T-helper 1 cell treated with Interleukin-12 subunit alpha and Interleukin-12 subunit beta and Interleukin-4 antibody, amounts not matched to agents 30 ng/mL and 1 ng/mL, for 36 hours (primary cell): Measurements from ENCODE around the gene INSC. TPM values are rescaled to one million over a fixed set of nuclear protein-coding genes. Genes with fewer than 3 reads are reported as not detected.

ENCODE experiments used
- intact Hi-C: fragments of 100-400 bp; cut with micrococcal nuclease; formaldehyde crosslinking; loops from one replicate; pipeline ENCODE4 v1.15.1; 2024
- total RNA-seq: library from RNA; stranded (reverse); gene quantifications from 2 replicates; pipeline ENCODE4 v1.2.3, GENCODE V29; 2022

The INSC gene
- total RNA-seq, 1 donor from 2014 or later, result 1.0 TPM

DNA sequence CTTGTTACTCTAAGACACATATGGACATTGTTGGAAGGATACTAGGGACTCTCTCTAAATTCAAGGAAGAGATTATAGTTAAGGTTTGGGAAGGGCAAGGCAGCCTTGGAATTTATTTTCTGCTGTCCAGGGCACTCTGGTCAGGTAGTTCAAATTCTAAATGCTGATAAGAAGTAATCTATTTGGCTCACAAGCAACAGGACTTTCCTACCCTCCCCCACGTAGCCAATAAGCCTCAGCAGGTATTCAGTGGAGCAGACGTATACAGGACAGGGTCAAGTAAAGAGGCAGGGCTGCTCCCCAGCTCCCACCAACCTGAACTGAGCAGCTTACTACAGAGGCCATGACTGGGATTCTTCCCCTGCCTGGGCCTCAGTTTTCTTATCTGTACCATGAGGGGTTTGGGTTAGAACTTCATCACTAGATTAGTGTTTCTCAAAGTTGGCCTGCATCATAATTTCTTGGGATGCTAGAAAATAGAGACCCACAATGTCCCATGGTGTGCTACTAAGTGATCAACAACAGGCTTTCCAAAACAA lies 6.1 kb upstream of the INSC start:
- intact Hi-C loops, result no loop called here

DNA sequence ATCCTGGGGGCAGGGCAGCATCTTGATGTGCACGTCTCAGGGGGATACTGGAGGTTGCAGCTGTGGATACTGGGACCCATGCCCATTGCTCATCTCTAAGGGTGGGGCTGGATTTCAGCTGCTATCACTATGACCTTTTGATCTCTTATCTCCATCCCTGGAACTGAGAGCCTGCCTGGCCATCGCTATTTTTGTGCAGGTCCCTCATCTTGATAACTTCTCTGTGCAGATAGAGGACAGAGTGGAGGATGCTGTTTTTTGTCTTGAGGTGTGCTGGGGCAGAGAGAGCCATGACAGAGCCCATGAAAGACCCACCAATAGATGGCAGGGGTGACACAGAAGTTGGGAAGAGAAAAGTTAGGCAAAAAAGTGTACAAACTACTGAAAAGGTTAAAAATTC lies 5.1 kb upstream of the INSC start:
- intact Hi-C loops, result loop anchor here (10.0 kb wide), 1 partner anchor 695 kb away; no protein-coding TSS in a partner anchor

DNA sequence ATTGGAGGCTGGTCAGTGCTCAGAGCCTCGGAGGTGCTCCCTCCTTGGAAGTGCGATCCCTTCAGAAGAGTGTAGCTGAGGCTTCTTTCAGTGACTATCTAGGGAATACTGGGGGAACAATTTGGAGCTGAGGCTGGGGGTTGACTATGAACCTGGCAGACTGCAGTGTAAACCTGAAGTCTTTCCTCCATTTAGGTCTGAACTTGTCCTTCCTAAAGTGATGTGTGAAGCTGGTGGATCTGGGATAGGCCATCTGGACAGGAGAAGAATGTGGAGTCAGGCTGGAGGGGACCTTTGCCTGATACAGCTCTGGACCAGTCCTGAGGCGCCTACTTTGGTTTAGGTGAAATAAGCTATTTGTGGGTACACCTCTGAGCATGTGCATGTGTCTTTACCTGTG lies 3.5 kb upstream of the INSC start:
- intact Hi-C loops, result loop anchor here (10.0 kb wide), 1 partner anchor 696 kb away; no protein-coding TSS in a partner anchor

DNA sequence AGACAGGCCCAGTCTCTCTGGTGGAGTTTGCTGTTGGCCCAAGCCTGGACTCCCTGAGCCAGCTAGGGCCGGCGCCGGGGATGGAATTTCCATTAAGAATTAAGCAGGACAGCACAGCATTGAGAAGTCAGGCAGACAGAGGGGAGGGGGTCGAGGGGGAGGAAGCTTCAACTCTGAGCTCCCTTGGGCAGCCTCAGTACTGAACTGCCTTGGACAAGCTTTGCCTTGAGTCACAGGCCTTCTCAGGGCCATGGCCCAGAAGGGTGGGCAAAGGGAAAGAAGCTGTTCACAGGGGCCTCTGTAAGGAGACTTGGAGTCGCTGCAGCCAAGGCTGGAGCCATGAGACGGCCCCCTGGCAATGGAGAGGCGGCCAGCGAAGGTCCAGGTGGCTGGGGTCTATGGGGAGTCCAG lies 2.6 kb upstream of the INSC start:
- intact Hi-C loops, result loop anchor here (10.0 kb wide), 1 partner anchor 697 kb away; no protein-coding TSS in a partner anchor

DNA sequence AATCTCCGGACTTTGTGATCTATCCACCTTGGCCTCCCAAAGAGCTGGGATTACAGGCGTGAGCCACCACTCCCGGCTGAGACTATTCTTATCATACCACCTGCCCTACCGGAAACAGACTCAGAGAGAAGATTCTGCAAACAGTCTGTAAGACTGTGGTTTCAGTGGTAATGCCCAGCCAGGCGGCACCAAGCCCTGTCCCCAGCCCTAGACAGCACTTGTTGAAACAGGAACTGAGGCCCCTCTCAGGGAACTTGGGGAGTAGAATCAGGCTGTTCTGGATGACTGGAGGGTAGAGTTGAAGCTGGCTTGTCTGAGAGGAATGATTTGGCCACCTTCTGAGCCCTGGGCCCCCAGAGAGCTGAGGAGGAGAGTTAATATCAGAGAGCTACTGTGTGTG lies 1.3 kb upstream of the INSC start:
- intact Hi-C loops, result loop anchor here (10.0 kb wide), 1 partner anchor 699 kb away; no protein-coding TSS in a partner anchor

DNA sequence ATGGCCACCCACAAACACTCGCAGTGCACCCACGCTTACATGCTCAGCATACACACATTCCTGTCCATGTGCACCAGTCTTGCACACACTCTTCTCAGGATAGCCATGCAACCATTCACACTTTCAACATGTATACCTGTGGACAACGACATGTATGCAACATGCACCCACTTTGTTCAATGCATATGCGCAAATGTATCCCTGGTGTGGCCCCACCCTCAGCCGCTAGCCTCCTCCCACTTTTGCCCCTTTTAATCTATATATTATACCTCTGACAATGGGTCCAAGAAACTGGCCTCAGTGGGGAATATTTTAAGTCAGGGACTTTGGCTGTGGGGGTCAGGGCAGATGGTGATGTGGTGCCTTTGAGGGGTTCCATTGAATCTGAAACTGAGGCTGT lies 963 bp downstream of the INSC start:
- intact Hi-C loops, result loop anchor here (5.0 to 10.0 kb wide), 2 partner anchors 701 to 1448 kb away; partner anchors contain the start of gene FAR1

DNA sequence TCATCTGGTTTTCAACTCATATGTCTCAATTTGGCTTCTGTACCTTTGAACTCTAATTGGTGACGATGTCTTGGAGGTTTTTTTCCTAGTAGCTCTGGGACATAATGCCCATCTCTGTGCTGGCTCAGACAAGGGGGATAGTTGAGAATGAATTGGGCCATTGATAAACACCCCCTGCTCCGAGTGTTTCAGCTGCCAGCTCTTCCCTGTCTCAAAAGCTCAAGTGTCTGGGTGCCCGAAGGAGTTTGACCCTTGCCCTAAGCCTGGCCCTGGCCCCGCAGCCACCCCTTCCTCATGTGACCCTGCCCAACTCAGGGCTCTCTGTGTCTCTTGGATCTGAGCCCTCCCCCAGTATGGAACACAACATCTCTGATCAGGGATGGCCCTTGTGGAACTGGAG lies 3.0 kb downstream of the INSC start:
- intact Hi-C loops, result loop anchor here (1.0 to 10.0 kb wide), 7 partner anchors 16 to 1450 kb away; partner anchors contain the start of gene FAR1

DNA sequence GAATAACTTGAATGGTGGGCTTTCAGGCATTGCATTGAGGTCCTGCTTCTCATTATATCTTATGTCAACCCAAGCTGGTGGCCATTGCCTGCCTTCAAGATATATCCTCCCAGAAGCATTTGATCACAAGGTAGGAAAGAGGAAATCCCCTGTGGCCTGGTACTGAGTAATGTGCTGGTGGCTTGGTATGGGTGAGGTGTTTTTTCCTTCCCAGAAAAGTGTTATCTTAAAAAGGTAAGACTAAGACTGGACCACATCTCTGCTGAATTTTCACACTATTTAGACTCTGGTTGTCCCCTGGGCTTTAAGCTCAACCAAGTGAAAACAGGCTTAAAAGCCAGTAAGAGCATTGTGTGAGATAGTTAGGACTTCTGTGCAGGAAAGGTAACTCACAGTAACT lies 3.7 kb downstream of the INSC start:
- intact Hi-C loops, result loop anchor here (1.0 to 10.0 kb wide), 7 partner anchors 17 to 1451 kb away; partner anchors contain the start of gene FAR1

DNA sequence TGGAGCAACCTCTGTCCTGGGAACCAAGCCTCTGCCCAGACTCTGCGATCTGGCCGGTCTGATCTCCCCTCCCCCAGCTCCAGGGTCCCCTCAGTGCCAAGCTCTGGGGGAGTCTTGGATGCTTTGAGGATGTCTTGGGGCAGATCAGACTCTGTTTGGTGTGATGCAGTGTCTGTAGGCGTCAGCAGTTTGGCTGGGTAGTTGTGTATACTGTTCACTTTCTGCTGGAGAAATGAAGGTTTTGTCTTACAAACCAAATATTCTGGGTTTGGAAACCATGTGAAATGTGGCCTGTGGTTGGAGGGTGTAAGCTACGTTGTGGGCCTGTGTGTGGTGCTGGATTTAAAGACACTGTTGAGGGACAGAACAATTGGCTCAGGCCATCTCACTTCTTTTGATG lies 4.6 kb downstream of the INSC start:
- intact Hi-C loops, result loop anchor here (2.0 to 10.0 kb wide), 5 partner anchors 31 to 1452 kb away; partner anchors contain the start of gene FAR1

DNA sequence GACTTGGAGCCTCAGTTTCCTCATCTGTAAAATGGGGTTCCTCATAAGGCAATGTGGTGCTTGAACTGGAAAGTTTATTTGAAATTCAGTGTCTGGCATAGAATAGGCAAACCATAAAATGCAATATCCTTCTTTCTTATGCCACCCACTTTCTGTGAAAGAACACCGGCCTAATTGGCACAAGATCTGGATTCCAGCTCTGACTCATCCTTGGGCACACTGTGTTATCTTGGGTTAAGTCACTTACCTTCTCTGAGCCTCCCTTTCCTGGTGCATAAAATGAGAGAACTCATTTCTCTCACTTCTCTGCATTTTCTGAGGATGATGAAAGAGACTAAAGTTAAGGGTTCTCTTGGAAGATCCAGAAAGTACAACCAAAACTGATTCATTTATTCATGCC lies 5.1 kb downstream of the INSC start:
- intact Hi-C loops, result loop anchor here (2.0 to 10.0 kb wide), 5 partner anchors 31 to 1453 kb away; partner anchors contain the start of gene FAR1

DNA sequence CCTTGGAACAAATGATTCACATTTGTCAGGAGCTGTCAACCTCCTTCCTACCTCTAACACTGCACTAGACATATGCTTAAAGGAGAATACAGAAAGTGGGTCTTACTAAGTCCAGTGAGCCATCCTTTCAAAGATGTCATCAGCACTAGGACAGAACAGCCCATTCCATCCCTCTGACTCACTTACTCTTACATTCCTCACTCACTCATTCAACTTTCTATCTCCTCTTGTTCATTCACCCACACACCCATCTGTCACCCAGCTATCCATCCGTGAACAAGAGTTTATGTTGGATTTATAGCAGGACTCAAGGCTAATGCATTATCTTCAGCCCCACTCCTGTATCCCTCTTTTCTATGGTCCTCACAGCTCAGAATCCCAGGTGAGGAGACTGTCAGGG lies 9.1 kb downstream of the INSC start:
- intact Hi-C loops, result no loop called here

DNA sequence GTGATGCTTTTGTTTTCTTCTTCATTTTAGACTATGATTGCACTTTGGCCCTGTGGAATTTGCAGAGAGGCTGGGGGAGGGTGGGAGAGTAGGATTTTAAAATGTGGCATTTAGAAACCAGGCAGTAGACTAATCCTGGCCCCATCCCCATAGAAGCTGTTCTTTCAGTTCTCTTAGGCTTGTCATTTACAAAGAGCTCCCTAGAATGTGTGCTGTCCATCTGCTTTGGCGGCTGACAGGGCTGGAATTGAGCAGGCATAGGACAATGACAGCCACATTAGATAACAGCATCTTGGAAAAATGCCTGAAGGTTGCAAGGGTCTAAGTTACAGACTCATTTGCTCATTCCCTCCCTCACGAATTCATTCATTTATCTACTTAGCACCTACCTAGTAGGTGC lies 9.8 kb downstream of the INSC start:
- intact Hi-C loops, result no loop called here

DNA sequence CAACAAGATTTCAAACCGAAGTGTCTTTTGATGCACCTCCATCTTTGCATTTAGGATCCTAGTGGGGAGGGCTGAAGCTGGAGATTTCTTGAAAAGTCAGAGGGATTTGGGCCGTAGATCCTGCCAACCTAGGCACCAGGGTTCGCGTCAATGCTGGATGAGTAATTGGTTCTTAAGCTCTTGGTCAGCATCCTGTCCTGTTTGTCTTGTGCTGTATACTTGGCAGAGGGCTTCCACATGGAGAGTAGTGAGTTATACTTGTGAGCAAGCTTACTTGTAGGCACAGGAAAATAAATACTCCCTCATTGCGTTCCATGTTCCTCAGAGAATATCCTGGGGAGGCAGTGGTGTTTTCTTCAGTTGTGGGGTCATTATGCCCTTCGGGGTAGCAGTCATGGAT lies 12.6 kb downstream of the INSC start:
- intact Hi-C loops, result no loop called here

DNA sequence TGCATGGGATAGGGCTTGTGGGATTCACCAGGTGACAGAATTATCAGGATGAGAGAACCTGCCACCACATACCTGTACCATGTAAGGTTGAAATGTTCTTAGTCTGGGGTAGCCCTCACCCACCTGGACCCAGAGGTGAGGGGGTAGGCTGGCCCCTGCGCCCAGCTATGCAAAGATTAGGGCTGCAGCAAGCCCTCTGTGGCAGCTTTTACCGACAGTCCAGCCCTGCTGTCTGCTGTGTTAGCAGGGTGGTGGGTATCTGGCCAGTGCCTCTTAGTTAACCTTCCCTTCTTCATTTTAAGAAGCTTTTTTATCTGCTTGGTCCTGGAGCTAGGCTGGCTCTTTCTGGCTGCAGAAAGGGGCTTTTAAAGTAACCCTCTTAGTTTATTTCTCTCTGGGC lies 13.9 kb downstream of the INSC start:
- intact Hi-C loops, result no loop called here

DNA sequence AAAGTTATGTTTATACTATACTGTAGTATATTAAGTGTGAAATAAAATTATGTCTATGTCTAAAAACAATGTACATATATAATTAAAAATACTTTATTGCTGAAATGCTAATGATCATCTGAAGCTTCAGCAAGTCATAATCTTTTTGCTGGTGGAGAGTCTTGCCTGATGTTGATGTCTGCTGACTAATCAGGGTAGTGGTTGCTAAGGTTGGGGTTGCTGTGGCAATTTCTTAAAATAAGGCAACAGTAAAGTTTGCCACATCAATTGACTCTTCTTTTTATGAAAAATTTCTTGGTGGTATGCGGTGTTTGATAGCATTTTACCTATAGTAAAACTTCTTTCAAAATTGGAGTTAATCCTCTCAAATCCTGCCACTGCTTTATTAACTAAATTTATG lies 21.4 kb downstream of the INSC start:
- intact Hi-C loops, result loop anchor here (1.0 to 5.0 kb wide), 2 partner anchors 18 to 34 kb away; no protein-coding TSS in a partner anchor

DNA sequence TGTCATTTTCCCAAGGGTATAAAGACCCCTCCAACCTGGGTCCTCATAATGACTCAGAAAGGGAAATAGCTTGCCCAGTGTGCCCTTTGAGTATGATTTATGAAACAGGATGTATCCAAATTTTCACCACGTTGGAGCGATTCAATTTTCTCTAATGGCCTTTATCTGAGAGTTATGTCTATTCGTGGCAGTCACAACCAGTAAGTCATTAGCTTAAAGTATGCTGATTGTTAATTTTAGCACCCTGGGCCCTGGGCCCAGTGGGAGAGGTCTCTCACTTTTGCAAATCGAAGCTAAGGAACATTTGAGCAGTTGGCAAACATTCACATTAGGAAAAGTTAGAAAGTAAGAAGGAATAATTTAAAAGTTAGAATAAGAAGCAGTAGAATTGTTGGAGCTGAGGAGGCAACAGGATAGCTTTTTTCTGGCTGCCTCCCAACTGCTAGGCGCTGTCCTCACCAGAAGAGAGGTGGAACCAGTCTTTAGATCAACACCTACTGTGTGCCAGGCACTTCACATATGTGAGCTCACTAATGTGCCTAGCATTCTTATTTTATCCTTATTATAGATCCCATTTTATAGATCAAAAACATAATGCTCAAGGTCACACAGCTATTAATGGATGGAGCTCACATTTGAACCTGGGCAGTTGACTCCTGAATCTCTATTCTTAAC lies 24.5 kb downstream of the INSC start:
- intact Hi-C loops, result loop anchor here (5.0 kb wide), 1 partner anchor 37 kb away; no protein-coding TSS in a partner anchor

DNA sequence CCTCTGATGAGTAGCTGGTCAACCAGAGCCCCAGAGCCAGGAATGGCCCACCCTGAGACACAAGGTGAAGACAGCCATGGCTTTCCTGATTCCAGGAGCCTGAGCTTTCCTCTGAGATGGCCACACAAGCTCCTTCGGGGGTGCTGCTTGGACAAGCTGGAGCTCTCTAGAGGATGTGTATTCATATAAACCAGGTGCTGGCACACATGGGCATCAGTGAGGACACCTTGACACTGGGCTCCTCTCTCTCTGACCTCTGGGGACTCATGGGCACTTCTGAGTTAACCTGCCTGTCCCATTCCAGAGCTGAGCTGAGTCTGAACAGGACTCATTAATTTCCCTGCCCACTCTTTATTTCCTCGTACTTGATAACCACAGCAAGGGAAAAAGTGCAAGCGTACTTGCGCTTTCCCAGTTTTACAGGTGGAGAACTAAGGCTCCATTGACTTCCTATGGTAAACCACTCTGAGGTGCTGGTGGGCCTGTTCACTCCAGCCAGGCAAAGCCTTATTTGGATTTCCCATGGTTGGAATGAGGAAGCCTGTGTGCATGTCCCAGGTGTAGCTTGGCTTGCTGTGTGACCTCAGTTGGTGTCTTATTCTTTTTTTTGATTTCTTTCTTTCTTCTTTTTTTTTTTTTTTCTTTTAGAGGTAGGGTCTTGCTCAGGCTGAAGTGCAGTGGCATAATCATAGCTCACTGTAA lies 25.4 kb downstream of the INSC start:
- intact Hi-C loops, result loop anchor here (5.0 kb wide), 1 partner anchor 38 kb away; no protein-coding TSS in a partner anchor

DNA sequence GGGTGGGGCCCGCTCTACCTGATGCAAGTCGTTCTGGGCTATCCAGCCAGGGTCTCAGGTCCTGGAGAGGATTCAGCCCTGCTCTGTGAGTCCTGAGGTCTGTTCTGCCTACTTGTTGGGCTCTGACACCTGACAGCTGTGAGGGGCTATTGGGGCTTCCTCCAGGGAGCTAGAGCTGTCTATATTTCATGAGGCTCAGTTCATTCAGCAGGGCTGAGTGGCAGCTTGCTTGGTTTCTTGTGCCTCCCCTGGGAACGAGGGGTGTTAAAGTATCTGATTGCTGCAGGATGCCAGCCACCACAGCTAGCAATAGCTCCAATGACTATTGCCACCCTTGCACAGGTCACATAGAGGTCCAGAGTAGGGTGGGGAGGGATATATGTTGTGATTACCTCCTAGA lies 26.7 kb downstream of the INSC start:
- intact Hi-C loops, result no loop called here

DNA sequence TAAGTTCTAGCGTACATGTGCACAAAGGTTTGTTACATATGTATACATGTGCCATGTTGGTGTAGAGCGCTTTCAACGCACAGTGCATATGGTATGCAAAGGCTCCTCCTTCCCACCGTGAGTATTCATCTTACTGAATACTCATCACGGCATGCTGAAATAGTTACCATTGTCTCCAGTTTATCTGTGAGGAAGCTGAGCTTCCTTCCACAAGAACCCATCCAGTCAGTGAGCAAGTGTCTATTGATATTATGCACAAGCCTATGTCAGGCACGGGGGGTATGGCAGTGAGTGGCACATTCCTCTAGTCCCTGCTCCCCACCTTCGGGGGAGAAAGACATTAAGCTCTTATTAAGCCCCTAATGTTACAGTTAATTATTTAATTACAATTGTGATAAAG lies 28.1 kb downstream of the INSC start:
- intact Hi-C loops, result no loop called here

DNA sequence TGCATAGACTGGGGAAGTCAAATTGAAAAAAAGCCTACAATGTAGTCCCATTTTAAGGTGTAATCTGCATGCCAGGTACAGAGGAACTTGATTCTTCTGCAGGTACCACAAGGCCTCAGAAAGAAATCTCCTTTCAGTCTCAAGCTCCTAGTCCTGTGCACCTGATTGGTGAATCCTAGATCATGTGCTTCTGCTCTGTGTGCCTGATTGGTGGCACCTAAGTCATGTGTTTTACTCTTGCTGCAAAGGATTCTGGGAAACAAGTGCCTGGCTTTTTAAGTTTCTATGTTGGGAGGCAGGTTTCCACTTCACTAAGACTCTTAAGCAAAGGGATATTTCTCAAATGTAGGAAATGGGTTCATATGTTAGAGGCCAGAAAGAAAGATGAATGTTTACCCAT lies 29.1 kb downstream of the INSC start:
- intact Hi-C loops, result no loop called here

DNA sequence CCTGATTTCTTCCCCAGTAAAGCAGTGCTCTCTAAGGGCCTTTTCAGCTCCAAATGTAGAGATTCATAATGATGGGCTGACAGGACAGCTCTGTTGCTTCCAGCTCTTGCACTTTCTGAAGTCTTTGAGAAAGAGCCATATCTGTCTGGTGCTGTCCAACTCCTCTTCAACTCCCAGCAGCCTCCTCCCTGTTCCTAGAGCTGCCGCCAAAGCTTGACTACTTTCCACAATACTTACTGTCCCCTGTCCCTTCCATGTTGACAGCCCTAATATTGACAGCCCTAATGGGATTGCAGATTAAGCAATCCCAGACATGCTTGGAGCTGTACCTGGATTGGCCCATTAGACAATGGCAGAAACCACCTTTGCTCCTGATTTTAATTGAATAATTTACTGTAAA lies 29.6 kb downstream of the INSC start:
- intact Hi-C loops, result no loop called here

DNA sequence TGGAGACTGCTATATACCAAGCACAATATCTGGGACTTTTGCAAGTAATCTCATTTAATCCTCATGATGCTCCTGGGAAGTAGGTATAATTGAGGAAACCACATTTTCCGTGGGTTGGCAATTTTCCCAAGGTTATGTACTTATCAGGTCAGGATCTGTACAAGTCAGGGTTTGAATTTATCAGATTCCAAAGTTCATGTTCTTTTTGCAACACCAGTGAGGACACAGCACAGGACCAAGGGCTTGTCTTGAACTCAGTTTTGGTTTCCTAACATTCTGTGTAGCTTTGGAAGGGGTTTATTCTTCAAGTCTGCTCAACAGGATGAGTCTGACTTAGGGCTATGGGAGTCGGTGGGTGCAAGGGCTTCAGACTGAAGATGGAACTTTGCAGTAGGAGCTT lies 30.4 kb downstream of the INSC start:
- intact Hi-C loops, result no loop called here
